T-helper 2 cell treated with Interferon-gamma antibody and Interleukin-4, amounts not matched to agents 5 μg/mL and 100 μg/mL, for 36 hours (primary cell): ENCODE results near the gene UBE2H.
A peak's percentile ranks its signal among the peaks of the same experiment; 100 is the strongest.
"Not testable (repeated sequence)": the region's sequence is repeated elsewhere in the genome, so short reads cannot be mapped to it uniquely, and the experiment has no call there.

Experiments used
- DNase-seq: peaks from one replicate; pipeline ENCODE4 v3.0.0; 2021; ENCODE audit warnings: low spot score
- H3K27ac Mint-ChIP-seq: one replicate; pipeline ENCODE4 v1.8.0; 2021; ENCODE audit warnings: mild to moderate bottlenecking, mixed read lengths
- H3K27me3 Mint-ChIP-seq: one replicate; pipeline ENCODE4 v1.8.0; 2021; ENCODE audit warnings: low read depth, mixed read lengths
- H3K36me3 Mint-ChIP-seq: one replicate; pipeline ENCODE4 v1.8.0; 2021; ENCODE audit warnings: low read depth, mixed read lengths
- H3K4me1 Mint-ChIP-seq: one replicate; pipeline ENCODE4 v1.8.0; 2021; ENCODE audit warnings: low read depth, mixed read lengths
- H3K4me3 Mint-ChIP-seq: one replicate; pipeline ENCODE4 v1.8.0; 2022; ENCODE audit warnings: mild to moderate bottlenecking, moderate library complexity, mixed read lengths
- H3K9me3 Mint-ChIP-seq: one replicate; pipeline ENCODE4 v1.8.0; 2021; ENCODE audit warnings: mixed read lengths

UBE2H gene

GRCh38 chr7:129909669-129910068, 43.1 kb downstream of the UBE2H start:
- peaks cover 18% of the 10 kb centered on the region for H3K9me3 Mint-ChIP-seq
- peaks cover 28% of the 10 kb centered on the region for H3K4me1 Mint-ChIP-seq
- H3K4me3 Mint-ChIP-seq: no peak overlapping the region
- H3K36me3 Mint-ChIP-seq: peaks cover 27% of the 10 kb centered on the region
- no peak overlapping the region for H3K27ac Mint-ChIP-seq
- H3K27me3 Mint-ChIP-seq: no peaks in the 10 kb centered on the region
- no peak for DNase-seq

- Mint-ChIP-seq H3K27me3 (no peaks in the 10 kb centered on the region), H3K4me1 (peaks cover 36% of the 10 kb centered on the region), H3K4me3 (no peak overlapping the region), H3K27ac (no peak overlapping the region), H3K9me3 (peaks cover 18% of the 10 kb centered on the region), H3K36me3 (peaks cover 30% of the 10 kb centered on the region)
- no peak for DNase-seq
Measured at GRCh38 chr7:129908181-129908580, 44.6 kb downstream of the UBE2H start.

GRCh38 chr7:129907122-129907736, 45.5 kb downstream of the UBE2H start:
- peak overlapping the region; percentile 49 for H3K4me3 Mint-ChIP-seq
- peaks cover 30% of the 10 kb centered on the region for H3K36me3 Mint-ChIP-seq
- H3K9me3 Mint-ChIP-seq: peaks cover 18% of the 10 kb centered on the region
- peak overlapping the region; percentile 47 for H3K27ac Mint-ChIP-seq
- peaks cover 43% of the 10 kb centered on the region for H3K4me1 Mint-ChIP-seq
- no peaks in the 10 kb centered on the region for H3K27me3 Mint-ChIP-seq
- no peak for DNase-seq

DNA sequence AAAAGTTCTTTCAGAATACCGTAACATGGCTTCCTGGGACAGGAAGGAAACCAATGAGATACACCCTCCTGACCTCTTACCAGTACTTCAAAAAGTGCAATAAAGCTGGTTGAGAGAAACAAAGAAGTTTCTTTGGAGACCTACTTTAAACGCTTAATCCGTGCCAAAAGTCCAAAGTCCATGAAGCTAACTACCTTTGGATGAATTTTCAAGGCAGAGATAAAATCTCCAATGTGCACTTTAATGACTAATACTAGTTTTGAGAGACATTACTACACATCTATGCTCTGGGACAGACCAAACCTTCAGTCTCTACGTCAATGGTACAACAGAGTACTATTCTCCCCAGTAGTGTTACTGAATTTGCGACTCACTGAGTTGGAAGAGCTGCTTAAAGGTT, 46.1 kb downstream of the UBE2H start:
- no peak for DNase-seq
- peaks cover 43% of the 10 kb centered on the region for H3K4me1 Mint-ChIP-seq
- peak overlapping the region; percentile 49 for H3K4me3 Mint-ChIP-seq

GRCh38 chr7:129903935-129904334, 48.8 kb downstream of the UBE2H start:
- Mint-ChIP-seq H3K36me3 (peaks cover 30% of the 10 kb centered on the region), H3K27ac (no peak overlapping the region), H3K9me3 (peaks cover 18% of the 10 kb centered on the region), H3K4me1 (peaks cover 41% of the 10 kb centered on the region), H3K4me3 (no peak overlapping the region), H3K27me3 (no peaks in the 10 kb centered on the region)
- no peak for DNase-seq

More for the DNA sequence above, 46.1 kb downstream of the UBE2H start:
- Mint-ChIP-seq H3K9me3 (peaks cover 18% of the 10 kb centered on the region), H3K27ac (peak overlapping the region; percentile 47), H3K36me3 (peaks cover 32% of the 10 kb centered on the region), H3K27me3 (no peaks in the 10 kb centered on the region)

GRCh38 chr7:129902788-129903422, 49.9 kb downstream of the UBE2H start:
- DNase-seq: no peak
- Mint-ChIP-seq H3K4me3 (no peak overlapping the region), H3K27me3 (no peaks in the 10 kb centered on the region), H3K36me3 (peaks cover 27% of the 10 kb centered on the region), H3K9me3 (peaks cover 18% of the 10 kb centered on the region), H3K4me1 (peaks cover 38% of the 10 kb centered on the region), H3K27ac (no peak overlapping the region)

GRCh38 chr7:129898502-129899160, 54.1 kb downstream of the UBE2H start:
- H3K27ac Mint-ChIP-seq: no peak overlapping the region

DNA sequence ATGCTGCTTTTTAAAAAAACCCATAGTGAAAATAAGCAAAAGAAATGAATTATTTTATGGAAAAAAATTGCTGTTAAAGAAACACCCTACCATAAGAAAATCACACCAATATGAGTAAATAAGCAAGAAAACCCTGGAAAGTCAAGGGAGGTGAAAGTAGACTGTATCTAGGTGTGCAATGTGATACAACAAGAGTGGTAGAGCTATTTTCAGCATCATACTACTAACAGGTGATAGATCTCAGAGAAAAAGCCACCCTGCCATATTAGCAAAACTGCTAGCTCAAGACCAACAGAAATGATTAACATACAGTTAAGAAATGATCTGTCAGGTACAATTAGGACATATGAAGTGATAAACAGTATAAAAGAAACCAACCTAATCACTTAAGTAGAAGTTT, 54.8 kb downstream of the UBE2H start:
- no peaks in the 10 kb centered on the region for H3K9me3 Mint-ChIP-seq
- no peak overlapping the region for H3K27ac Mint-ChIP-seq
- H3K36me3 Mint-ChIP-seq: peaks cover 11% of the 10 kb centered on the region
- no peaks in the 10 kb centered on the region for H3K27me3 Mint-ChIP-seq
- peaks cover 8% of the 10 kb centered on the region for H3K4me1 Mint-ChIP-seq
- H3K4me3 Mint-ChIP-seq: no peak overlapping the region
- DNase-seq: no peak

More at GRCh38 chr7:129898502-129899160, 54.1 kb downstream of the UBE2H start:
- H3K4me3 Mint-ChIP-seq: no peak overlapping the region
- peaks cover 11% of the 10 kb centered on the region for H3K36me3 Mint-ChIP-seq
- peaks cover 11% of the 10 kb centered on the region for H3K4me1 Mint-ChIP-seq
- no peak for DNase-seq
- H3K9me3 Mint-ChIP-seq: no peaks in the 10 kb centered on the region
- no peaks in the 10 kb centered on the region for H3K27me3 Mint-ChIP-seq

DNA sequence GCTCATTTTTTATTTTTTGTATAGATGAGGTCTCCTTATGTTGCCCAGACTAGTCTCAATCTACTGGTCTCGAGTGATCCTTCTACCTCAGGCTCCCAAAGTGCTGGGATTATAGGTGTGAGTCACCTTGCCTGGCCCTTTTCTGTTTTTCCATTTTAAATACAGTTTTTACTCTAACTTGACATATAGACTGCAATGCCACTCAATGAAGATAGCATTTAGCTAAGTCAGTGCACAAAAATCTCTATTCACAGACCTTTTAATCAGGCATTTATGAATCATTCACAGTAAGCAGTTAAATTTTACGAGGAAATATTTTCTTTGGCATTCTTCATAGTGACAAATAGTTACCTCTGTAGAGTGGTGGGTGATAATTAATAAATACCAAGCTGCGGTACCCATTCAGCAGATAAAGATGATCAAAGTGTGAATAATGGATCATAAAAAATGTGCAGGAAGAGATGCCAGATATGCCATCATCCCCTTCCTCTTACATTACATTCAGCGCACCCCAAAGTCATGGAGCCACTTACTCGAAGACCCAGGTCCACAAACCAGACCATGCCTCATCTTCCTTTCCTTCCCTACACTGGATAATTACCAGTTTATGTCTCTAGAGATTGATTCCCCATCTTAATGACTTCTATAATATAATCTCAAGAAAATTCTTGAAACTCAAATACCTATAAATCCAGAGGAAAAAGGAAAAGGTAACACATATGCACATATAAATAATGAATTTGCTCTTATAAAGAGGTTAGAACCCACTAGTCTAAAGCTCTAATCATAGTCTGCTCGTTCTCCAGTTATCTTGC, 56.0 kb downstream of the UBE2H start:
- H3K27ac Mint-ChIP-seq: no peak overlapping the region
- H3K27me3 Mint-ChIP-seq: no peaks in the 10 kb centered on the region
- peaks cover 2% of the 10 kb centered on the region for H3K4me1 Mint-ChIP-seq
- peaks cover 10% of the 10 kb centered on the region for H3K36me3 Mint-ChIP-seq
- no peak for DNase-seq
- no peak overlapping the region for H3K4me3 Mint-ChIP-seq
- H3K9me3 Mint-ChIP-seq: no peaks in the 10 kb centered on the region

DNA sequence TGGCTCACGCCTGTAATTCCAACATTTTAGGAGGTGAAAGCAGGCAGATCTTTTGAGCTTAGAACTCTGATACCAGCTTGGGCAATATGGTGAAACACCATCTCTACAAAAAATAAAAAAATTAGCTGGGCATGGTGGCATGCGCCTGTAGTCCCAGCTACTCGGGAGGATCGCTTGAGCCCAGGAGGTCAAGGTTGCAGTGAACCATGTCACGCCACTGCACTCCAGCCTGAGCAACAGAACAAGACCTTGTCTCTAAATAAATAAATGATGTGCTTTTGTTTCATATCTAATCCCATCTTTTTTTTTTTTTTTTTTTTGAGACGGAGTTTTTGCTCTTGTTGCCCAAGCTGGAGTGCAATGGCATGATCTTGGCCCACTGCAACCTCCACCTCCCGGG, 58.6 kb downstream of the UBE2H start:
- not testable (repeated sequence) for DNase-seq, H3K36me3 Mint-ChIP-seq, H3K4me1 Mint-ChIP-seq, H3K27me3 Mint-ChIP-seq, H3K4me3 Mint-ChIP-seq, H3K9me3 Mint-ChIP-seq, H3K27ac Mint-ChIP-seq

DNA sequence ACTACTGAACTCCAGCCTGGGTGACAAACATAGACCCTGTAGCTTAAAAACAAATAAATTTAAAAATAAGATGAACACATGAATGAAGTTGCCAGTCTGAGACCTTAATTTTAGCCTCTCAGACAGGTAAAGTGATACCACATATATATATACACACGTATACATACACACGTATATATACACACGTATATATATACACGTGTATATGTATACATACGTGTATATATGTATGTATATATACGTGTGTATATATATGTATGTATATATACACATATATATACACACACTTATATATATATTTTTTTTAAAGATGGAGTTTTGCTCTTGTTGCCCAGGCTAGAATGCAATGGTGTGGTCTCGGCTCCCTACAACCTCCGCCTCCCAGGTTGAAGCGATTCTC, 62.7 kb downstream of the UBE2H start:
- Mint-ChIP-seq H3K36me3 (peaks cover 2% of the 10 kb centered on the region), H3K4me1 (no peaks in the 10 kb centered on the region), H3K27me3 (no peaks in the 10 kb centered on the region), H3K4me3 (no peak overlapping the region), H3K27ac (no peak overlapping the region), H3K9me3 (no peaks in the 10 kb centered on the region)
- no peak for DNase-seq

- H3K36me3 Mint-ChIP-seq: no peaks in the 10 kb centered on the region
- no peak for DNase-seq
- H3K4me3 Mint-ChIP-seq: no peak overlapping the region
- H3K4me1 Mint-ChIP-seq: no peaks in the 10 kb centered on the region
- H3K9me3 Mint-ChIP-seq: no peaks in the 10 kb centered on the region
- no peak overlapping the region for H3K27ac Mint-ChIP-seq
- H3K27me3 Mint-ChIP-seq: no peaks in the 10 kb centered on the region
Measured at GRCh38 chr7:129889133-129889844, 63.5 kb downstream of the UBE2H start.

GRCh38 chr7:129887865-129888264, 64.9 kb downstream of the UBE2H start:
- H3K27me3 Mint-ChIP-seq: no peaks in the 10 kb centered on the region
- no peak for DNase-seq
- H3K36me3 Mint-ChIP-seq: no peaks in the 10 kb centered on the region
- no peak overlapping the region for H3K27ac Mint-ChIP-seq
- H3K9me3 Mint-ChIP-seq: no peaks in the 10 kb centered on the region
- no peak overlapping the region for H3K4me3 Mint-ChIP-seq
- no peaks in the 10 kb centered on the region for H3K4me1 Mint-ChIP-seq
